GM06990 (cell line): ENCODE data around the gene GSTM3.

Source experiments
- DNase-seq: peaks from one replicate; pipeline ENCODE4 v3.0.0-alpha.2; 2011; ENCODE audit not compliant: insufficient read length; ENCODE audit errors: extremely low read depth
- H3K27me3 ChIP-seq: replicated peaks from 2 replicates; pipeline ENCODE4 v1.6.0; 2011; ENCODE audit warnings: low read length; ENCODE audit not compliant: control insufficient read depth, insufficient read depth
- H3K36me3 ChIP-seq: 2 replicates; pipeline ENCODE4 v1.5.1; 2011; ENCODE audit warnings: low read length; ENCODE audit not compliant: control insufficient read depth, insufficient read depth
- H3K4me3 ChIP-seq: replicated peaks from 2 replicates; pipeline ENCODE4 v1.5.1; 2011; ENCODE audit warnings: low read depth, mild to moderate bottlenecking, control low read depth, low read length
- TF ChIP-seq, protein P1 (sequence below): IDR thresholded peaks from 2 replicates; pipeline ENCODE4 v1.5.1; 2011; ENCODE audit warnings: low read length, control low read depth, mild to moderate bottlenecking, inconsistent platforms; ENCODE audit not compliant: insufficient read depth, poor library complexity, severe bottlenecking

The GSTM3 gene

DNA sequence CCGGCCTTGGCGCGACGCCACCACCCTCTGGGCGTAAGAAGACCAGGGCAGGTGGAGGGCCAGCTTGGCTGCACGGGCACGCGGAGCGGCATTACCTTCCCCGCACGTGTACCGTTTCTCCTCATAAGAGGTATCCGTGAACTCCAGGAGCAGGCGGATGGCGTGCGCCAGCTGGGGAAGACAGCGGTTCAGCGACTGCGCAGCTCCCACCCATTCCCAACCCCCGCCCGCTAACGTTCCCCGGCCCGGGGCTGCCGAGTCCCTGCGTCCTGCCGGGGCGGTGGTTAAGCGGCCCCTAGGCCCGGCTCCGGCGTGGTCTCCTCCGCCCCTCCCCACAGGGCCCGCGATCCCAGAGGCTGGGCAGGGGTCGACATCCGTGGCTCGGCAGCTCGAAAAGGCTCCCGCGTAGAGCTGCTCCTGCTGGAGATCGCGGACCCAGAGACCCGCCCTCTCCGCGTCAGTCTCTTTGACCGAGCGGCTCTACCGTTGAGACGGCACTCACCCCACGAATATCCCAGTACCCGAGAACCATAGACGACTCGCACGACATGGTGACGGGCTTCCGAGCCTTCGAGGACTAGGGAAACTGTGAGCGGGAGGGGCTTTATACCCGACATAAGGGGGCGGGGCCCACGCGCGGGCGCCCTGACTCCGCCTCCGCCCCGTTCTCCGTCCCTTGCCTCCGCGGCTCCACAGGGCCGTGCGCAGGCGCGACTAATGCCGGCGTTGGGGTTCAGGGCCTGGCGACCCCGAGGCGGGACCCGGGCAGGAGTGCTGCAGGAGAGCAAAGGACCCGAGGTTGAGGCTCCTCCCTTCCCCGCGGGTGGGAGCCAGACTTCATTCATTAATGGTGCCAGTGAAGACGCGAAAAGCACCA, 862 bp downstream of the GSTM3 start:
- Histone ChIP-seq H3K4me3 (no peak overlapping the region), H3K36me3 (no peaks in the 10 kb centered on the region), H3K27me3 (peaks cover 6% of the 10 kb centered on the region)
- peak; percentile 33 for DNase-seq
- TF ChIP-seq, protein P1, sequence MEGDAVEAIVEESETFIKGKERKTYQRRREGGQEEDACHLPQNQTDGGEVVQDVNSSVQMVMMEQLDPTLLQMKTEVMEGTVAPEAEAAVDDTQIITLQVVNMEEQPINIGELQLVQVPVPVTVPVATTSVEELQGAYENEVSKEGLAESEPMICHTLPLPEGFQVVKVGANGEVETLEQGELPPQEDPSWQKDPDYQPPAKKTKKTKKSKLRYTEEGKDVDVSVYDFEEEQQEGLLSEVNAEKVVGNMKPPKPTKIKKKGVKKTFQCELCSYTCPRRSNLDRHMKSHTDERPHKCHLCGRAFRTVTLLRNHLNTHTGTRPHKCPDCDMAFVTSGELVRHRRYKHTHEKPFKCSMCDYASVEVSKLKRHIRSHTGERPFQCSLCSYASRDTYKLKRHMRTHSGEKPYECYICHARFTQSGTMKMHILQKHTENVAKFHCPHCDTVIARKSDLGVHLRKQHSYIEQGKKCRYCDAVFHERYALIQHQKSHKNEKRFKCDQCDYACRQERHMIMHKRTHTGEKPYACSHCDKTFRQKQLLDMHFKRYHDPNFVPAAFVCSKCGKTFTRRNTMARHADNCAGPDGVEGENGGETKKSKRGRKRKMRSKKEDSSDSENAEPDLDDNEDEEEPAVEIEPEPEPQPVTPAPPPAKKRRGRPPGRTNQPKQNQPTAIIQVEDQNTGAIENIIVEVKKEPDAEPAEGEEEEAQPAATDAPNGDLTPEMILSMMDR, result no peak

DNA sequence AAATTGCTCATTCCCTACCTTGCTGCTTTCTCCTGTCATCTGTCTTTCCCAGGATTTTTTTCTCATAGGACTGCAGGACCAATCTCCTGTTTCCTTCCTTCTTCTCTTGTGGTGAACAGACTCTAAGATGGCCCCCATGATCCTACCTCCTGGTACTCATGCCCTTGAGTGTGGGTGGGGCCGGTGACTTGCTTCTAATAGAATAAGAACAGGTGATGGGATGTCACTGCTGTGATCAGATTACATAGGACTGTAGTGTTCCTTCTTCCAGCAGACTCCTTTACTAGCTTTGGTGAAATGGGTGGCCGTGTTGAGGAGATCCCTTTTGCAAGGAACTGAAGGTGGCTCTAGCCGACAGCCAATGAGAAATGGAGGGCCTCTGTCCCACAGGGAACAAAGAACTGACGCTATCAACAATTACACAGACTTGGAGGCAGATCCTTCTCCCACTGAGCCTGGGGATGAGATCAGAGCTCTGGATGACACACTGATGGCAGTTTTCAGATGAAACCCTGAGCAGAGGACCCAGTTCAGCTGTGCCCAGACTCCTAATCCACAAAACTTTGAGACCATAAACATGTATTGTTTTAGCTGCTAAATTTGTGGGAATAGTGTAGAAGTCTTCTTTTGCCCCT, 7.5 kb downstream of the GSTM3 start:
- DNase-seq, result no peak
- Histone ChIP-seq H3K27me3 (peaks cover 2% of the 10 kb centered on the region; the same call in 1 of the 2 replicates), H3K36me3 (no peaks in the 10 kb centered on the region), H3K4me3 (no peak overlapping the region)
- TF ChIP-seq, protein P1, result no peak

DNA sequence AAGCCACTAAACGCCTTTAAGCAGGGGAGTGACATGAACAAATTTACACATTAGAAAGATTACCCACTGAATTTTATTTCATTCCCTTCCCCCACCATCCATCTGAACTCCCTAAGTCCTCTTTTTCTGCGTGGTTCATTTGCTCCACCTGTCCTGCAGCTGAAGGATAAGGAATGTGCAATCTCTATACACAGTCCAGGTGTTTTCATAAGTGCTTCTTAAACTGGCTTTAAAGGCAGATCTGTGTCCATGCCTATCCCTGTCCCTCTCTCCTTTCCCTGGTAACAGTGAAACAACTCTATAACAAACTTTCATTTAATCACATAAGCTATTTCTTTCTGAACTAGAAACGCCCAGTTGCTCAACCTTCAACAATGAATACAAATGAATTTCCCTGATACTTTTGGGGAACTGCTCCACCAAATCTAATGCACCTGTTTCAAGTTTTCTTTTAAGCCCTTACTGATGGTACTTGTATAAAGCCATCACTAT, 8.4 kb downstream of the GSTM3 start:
- TF ChIP-seq, protein P1, result no peak
- H3K27me3 ChIP-seq, result no peaks in the 10 kb centered on the region; the same call in 1 of the 2 replicates
- H3K36me3 ChIP-seq, result no peaks in the 10 kb centered on the region
- DNase-seq, result no peak
- no peak overlapping the region for H3K4me3 ChIP-seq

DNA sequence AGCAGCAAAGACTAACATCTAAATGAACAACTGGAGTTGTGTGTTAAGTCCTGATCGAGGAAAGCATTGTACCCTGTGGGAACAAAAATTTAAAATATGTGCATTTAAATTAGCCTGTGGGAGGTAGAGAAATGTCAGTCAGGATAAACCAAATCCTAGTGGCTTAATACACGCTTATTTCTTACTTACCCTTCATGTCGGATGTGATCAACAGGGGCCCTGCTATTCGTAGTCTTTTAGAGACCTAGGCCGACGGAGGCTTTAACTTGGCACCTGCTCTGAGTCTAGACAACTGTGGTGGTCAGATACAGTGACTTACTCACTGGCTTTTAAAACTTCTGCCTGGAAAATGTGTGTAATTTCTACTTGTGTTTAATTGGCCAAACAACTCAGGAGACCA, 10.2 kb downstream of the GSTM3 start:
- Histone ChIP-seq H3K4me3 (no peak overlapping the region), H3K27me3 (no peaks in the 10 kb centered on the region), H3K36me3 (no peaks in the 10 kb centered on the region)
- no peak for DNase-seq
- TF ChIP-seq, protein P1, result no peak

DNA sequence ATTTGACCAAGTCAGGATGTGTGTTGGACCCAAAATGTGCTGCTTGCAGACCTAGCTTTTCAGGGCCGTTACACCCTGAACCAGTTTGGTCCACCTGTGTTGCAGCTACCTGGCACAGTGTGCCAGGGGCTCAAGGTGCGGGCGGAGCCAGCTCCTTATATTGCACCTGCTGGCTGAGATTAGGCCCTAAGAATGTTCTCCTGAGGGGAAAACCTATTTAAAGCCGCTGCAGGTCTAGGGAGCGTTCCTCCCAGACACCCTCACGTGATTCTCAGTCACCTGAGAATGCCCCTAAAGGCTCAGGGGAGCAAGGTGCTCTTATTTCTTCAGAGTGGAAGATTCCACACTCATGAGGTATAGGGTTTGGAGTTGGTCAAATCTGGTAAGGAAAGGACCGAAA, 12.0 kb downstream of the GSTM3 start:
- TF ChIP-seq, protein P1, result no peak
- Histone ChIP-seq H3K4me3 (no peak overlapping the region), H3K27me3 (no peaks in the 10 kb centered on the region), H3K36me3 (no peaks in the 10 kb centered on the region)
- no peak for DNase-seq
